ENCODE data around the gene UPK3BL2.
"Not testable (repeated sequence)": the region's sequence is repeated elsewhere in the genome, so short reads cannot be mapped to it uniquely, and the experiment has no call there.

The UPK3BL2 gene

GRCh38 chr7:102527822-102528793 is 15.4 kb downstream of the UPK3BL2 start:
- not testable (repeated sequence) for DNase-seq

GRCh38 chr7:102527182-102527581 is 16.3 kb downstream of the UPK3BL2 start:
- not testable (repeated sequence) for DNase-seq

GRCh38 chr7:102524803-102525202 is 18.7 kb downstream of the UPK3BL2 start:
- not testable (repeated sequence) for DNase-seq

DNA sequence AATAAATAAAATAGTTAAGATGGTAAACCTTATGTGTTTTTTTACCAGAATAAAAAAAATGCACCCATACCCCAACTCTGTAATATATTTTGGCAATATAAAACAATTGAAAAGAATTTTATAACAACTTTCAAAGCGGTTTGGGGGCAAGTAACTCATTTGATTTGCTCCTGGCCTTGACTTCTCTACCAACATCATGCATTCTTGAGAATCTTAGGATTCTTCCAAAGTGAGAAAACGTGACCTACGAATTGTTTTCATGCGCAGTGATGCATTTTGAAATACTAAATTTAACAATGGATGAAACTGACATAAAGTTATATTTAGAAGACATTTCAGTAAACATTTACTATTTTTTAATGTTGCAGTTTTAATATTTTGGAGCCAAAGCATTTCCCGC is 22.7 kb downstream of the UPK3BL2 start:
- DNase-seq, result not testable (repeated sequence)

GRCh38 chr7:102517550-102518147 is 25.8 kb downstream of the UPK3BL2 start, which contains the start of gene RASA4B:
Gene RASA4B (minus strand): TSS chr7:102517777. CDS start chr7:102517710, 67 bp downstream.
- not testable (repeated sequence) for DNase-seq

DNA sequence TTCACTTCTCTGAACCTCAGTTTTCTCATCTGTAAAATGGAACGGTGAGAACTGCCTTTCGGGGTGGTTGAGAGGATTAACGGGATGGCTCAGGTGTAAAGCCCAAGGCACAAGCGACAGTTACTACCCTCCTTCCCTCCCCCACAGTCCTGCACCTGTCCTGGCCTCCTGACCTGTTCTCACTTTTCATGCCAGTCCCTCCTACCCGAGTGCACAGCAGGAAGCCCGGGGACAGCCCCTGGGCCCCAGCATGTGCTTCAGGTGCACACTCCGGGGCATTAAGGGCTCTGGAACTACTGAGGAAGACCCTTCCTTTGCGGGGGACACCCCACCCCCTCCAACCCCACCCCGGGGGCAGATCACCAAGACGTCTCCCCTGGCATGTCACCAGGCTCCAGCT is 26.5 kb downstream of the UPK3BL2 start:
- not testable (repeated sequence) for DNase-seq

GRCh38 chr7:102515889-102516288 is 27.6 kb downstream of the UPK3BL2 start:
- not testable (repeated sequence) for DNase-seq

DNA sequence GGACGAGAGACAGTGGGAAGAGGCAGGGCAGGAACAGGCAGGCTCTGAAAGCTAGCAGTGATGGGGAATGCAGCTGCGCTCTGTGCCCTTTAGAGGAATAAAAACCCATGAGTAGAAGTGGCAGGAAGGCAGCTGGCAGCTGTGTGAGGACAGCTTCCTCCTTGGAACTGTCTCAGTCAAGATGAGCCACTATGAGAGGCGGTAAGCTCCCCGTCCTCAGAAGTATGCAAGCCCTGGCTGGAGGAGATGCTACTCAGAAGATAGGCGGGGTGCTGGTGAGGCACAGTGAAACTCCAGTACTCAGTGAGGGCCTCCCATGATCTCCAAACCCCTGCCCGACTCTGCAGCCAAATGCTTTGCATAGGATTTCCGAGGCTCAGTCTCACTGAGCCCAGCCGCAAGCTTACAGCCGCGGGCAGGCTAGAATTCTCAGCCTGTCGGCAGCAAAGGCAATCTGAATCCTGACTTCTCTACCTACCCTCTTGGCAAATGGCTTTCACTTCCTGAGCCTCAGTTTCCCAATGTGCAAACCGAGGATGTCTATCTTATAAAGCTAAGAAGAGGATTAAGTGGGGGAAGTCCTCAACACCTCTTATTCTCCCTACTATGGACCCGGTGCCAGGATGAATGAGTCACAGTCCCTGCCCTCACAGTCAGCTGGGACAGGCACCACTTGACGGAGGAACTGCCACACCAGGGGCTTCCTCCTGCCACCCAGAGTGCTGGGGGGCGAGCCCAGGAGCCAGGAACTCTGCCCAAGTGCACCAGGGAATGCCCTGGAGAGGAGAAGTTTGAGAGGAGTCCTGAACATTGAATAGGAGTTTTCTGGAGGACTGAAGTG is 28.4 kb downstream of the UPK3BL2 start:
- not testable (repeated sequence) for DNase-seq

- not testable (repeated sequence) for DNase-seq
Observed at GRCh38 chr7:102512642-102513221, 30.8 kb downstream of the UPK3BL2 start.

GRCh38 chr7:102511860-102512522 is 31.5 kb downstream of the UPK3BL2 start:
- not testable (repeated sequence) for DNase-seq

- not testable (repeated sequence) for DNase-seq
Observed at GRCh38 chr7:102510575-102510974, 32.9 kb downstream of the UPK3BL2 start.

GRCh38 chr7:102507410-102508088 is 35.9 kb downstream of the UPK3BL2 start:
- not testable (repeated sequence) for DNase-seq

DNA sequence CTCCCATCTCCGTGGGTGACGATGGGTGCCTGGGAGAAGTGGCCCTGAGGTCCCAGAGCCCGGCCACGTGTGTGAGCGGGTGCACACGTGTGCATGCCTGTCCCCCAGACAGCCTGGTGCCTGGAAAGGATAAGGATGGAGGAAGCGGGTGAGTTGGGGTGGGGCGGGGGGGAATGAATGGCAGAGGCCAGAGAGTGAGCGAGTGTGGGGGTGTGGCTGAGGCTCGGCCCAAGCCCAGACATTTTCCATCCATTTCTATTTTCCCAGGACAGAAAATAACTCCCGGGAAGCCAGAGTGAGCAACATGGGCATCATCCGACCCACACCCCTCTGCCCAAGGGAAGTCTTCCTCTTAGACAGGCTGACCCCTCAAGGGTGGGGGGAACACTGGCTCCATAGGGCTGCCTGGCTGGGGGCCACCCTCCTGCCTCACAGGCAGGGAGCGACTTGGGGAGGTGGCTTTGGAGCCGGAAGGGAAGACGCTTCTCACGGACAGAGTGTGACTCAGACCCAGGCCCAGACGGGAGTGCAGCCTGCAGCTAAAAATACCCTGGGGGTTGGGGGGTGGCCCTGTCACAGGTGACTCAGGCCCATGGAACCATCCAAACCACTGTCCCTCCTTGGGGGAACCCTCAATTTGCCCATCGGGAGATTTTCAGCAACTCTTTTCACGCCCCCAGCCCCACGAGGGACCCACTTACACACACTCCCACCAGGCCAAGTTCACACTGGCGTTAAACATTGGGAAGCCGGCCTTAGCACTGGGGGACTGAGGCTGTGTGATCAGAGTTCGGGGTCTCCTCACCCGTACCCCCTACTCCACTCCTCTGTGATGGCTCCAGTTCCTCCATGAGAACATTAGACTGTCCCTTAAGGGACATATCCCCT is 38.0 kb downstream of the UPK3BL2 start:
- not testable (repeated sequence) for DNase-seq

DNA sequence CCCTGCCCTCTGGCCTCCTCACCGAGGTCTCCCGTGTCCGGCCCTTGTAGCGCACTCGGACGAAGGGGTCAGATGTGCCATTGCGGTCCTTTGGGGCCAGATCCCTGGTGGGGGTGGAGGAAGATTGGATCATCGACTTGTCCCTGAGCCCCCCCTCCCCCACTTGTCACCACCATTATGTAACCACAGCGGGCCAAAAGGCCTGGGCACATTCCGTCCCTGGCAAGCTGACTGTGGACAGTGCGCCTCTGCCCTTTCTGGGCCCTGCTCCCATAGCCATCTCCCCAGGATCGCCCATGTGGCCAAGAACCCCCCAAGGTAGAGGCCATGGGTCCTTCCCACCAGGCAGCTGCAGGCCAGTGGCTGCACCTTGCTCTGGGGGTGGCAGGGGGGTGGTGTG is 40.4 kb downstream of the UPK3BL2 start:
- not testable (repeated sequence) for DNase-seq

DNA sequence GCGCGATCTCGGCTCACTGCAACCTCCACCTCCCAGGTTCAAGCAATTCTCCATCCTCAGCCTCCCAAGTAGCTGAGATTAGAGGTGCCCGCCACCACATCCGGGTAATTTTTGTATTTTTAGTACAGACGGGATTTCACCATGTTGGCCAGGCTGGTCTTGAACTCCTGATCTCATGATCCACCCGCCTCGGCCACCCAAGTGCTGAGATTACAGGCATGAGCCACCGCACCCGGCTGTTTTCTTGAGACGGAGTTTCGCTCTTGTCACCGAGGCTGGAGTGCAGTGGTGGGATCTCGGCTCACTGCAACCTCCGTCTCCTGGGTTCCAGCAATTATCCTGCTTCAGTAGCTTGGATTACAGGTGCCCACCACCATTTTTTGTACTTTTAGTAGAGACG is 45.2 kb downstream of the UPK3BL2 start:
- DNase-seq, result not testable (repeated sequence)

DNA sequence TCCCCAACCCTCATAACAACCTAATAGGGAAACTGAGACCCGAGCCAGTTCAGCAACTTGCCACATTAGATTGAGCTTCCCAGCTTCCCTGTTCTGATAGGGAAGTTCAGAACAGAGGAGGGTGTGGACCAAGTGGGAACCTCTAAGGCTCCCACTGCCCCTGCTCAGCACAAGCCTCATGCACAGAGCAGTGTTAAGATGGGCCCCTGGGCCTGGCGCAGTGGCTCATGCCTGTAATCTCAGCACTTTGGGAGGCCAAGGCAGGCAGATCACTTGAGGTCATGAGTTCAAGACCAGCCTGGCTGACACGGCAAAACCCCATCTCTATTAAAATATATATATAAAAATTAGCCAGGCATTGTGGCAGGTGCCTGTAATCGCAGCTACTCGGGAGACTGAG is 46.2 kb downstream of the UPK3BL2 start:
- DNase-seq, result not testable (repeated sequence)

DNA sequence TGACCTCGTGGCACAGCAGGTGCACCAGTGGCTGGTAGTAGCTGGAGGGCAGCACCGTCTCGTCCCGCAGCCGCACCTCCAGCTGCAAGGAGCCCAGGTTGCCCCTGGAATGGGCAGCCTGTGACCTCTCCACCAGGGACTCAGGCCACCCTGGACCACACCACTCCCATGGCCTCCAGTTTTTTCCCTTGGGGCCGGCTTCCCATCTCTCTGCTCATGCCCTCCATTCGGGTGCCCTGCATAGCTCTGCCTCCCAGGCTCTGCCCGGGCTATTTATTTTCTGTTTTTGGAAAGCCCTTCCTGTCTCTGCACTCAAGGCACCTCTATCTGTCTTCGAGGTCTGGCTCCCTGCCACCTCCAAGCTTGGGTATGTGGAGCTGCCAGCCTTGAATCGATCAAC is 46.6 kb downstream of the UPK3BL2 start:
- not testable (repeated sequence) for DNase-seq

- not testable (repeated sequence) for DNase-seq
Observed at GRCh38 chr7:102494473-102495149, 48.9 kb downstream of the UPK3BL2 start.

DNA sequence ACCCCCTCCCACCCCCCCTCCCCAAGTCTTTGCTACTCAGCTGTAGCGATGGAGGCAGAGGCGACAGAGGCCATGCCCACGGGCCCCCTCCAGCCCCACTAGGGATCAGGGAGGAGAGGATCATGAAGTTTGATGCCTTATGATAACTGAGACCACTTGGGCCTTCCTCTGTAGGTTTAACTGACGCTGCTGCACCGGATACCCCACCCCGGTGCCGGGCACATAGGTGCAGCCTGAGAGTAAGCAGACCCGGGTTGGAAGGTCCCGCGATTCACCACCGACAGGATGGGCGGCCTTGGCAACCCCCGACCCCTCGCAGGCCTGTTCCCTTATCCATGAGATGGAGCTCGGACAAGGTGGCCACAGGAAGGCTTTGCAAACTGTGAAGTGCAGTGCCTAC is 49.5 kb downstream of the UPK3BL2 start:
- not testable (repeated sequence) for DNase-seq
